Activated naive CD8-positive, alpha-beta T cell (primary cell): ENCODE data around the gene FAM181A.
A peak's percentile ranks its signal among the peaks of the same experiment; 100 is the strongest.

Experiments used
- H3K27ac Mint-ChIP-seq: one replicate; pipeline ENCODE4 v1.8.0; 2021; ENCODE audit warnings: mixed read lengths
- H3K27me3 Mint-ChIP-seq: one replicate; pipeline ENCODE4 v1.8.0; 2021; ENCODE audit warnings: mixed read lengths
- H3K36me3 Mint-ChIP-seq: one replicate; pipeline ENCODE4 v1.8.0; 2021; ENCODE audit warnings: mixed read lengths
- H3K4me1 Mint-ChIP-seq: one replicate; pipeline ENCODE4 v1.8.0; 2021; ENCODE audit warnings: low read depth, mixed read lengths
- H3K4me3 Mint-ChIP-seq: one replicate; pipeline ENCODE4 v1.8.0; 2021; ENCODE audit warnings: mild to moderate bottlenecking, mixed read lengths
- H3K9me3 Mint-ChIP-seq: one replicate; pipeline ENCODE4 v1.8.0; 2021; ENCODE audit warnings: low read depth, mixed read lengths

The FAM181A gene

DNA sequence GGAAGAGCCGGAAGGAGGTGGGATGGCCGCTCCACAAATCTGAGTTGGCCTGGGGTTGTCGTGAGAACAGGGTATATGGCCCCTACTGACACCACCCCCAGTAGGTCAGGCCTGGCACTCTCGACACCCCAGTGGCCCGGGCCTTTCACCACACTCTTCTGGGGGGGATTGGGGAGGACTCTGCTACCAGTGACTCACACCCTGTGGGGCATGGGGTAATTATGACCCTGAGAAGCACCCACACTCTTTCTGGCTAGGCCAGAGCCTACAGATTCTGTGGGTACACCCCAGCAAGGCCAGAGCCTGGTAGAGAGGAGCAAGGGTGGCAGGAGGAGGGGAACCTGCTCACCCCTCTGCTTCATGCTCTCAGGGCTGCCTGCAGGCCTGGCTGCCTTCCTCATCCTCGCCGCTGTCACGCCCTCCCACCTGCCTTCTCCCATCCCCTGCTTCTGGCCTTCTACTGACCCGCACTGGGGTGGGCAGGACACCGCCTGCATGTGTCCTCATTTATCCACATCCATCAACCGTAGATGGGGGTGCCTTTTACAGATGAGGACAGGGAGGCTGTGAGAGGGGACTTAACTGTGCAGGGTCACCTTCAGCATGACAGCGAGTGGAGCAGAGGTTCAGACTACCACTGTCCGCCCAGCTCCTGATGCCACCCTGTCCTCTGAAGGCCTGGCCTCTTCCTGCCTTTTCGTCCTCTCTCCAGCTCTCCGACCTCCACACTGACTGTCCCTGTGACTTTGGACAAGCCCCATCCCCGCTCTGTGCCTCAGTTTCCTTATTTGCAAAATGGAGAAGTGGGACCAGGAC is 30.8 kb downstream of the FAM181A start:
- Mint-ChIP-seq H3K27me3 (no peaks in the 10 kb centered on the region), H3K4me1 (peaks cover 84% of the 10 kb centered on the region), H3K36me3 (peaks cover 3% of the 10 kb centered on the region), H3K27ac (peak overlapping the region; percentile 100), H3K4me3 (peak overlapping the region; percentile 83), H3K9me3 (no peaks in the 10 kb centered on the region)

DNA sequence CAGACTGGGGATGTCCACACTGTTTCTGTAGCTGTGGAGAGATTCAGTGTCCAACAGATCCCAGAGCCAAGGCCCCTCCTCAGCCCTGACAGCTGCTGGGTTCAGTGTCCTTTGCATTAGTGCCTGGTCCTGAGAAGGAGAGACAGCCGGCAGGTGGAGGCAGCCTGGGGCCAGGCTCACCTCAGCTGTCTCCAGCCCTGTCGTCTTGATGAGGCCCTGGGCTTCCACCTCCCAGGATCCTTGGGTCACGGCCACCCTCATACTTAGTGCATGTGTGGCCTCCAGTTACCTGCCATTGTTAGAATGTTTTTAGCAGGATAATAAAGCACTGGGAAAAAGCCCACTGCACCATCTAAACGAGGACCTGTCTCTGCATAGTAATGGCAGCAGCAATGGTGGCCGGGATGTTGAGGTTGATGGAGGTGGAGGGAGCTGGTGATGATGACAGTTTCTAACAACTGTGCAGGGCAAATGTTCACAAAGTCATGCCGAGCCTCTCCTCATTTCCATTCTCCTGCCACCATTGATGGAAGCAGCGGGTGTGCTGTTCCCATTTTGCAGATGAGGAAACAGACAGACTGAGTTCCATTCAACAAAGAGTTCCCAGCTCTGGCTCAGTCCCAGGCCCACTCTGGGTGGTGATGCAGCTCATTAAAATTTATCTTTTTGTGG is 31.6 kb downstream of the FAM181A start:
- Mint-ChIP-seq H3K4me3 (peak overlapping the region; percentile 83), H3K27ac (peak overlapping the region; percentile 100), H3K27me3 (no peaks in the 10 kb centered on the region), H3K4me1 (peaks cover 90% of the 10 kb centered on the region), H3K36me3 (peaks cover 3% of the 10 kb centered on the region), H3K9me3 (no peaks in the 10 kb centered on the region)

DNA sequence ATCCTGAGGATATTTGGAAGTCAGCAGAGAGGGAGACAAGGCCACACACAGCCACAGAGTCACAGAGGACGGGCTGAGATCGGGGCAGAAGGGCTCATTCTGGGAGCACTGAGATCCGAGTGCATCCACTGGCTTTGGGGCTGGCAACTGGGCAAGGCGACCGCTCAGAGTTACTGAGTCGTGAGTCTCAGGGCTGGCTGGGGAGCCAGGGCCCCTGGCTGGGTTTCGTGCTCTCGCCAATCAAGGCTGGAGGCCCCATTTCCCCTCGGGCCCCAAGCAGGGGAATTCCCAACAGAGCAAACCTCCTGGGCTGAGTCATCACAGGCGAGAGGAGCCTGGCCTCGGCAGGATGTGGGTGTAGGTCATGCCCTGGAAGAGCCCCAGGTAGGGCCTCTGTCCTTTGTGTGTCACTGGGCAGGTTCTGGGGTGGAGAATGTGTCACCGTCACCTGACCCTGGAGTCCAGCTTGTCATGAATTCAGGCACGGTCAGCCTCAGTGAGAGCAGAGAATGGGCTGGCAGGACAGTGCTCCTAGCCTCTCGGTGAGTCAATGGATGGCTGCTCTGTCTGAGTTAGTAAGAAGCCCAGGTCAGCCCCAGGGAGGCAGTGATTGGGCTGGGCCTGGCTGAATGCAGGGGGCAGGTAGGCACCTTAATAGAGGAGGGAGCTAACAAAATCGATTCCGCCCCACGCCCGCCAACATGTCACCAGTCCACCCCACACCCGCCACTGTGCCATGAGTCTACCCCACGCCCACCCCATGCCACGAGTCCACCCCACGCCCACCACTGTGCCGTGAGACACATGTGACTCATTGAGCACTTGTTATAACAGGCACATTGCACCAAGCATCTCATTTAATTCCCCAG is 32.3 kb downstream of the FAM181A start:
- Mint-ChIP-seq H3K4me1 (peaks cover 93% of the 10 kb centered on the region), H3K4me3 (peak overlapping the region; percentile 83), H3K36me3 (peaks cover 3% of the 10 kb centered on the region), H3K27ac (peak overlapping the region; percentile 100), H3K9me3 (no peaks in the 10 kb centered on the region), H3K27me3 (no peaks in the 10 kb centered on the region)

DNA sequence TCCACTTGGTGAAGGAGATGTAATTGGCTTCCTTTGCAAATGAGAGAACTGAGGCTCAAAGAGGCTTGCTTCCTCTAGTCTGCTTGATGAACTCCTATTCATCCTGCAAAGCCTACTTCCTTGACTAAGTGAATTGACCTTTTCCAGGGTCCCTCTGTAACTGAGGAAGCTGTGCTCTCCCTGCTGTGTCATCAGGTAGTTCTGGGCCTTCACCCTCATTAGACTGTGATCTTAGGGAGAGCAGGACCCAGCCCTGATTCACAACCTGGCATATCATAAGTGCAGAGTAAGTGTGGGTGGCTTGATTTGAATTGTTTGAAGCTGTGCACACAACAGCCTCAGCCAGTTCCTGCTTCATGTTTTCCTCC is 32.9 kb downstream of the FAM181A start:
- Mint-ChIP-seq H3K27me3 (no peaks in the 10 kb centered on the region), H3K4me3 (peak overlapping the region; percentile 83), H3K4me1 (peaks cover 92% of the 10 kb centered on the region), H3K9me3 (peaks cover 5% of the 10 kb centered on the region), H3K27ac (peak overlapping the region; percentile 100), H3K36me3 (peaks cover 3% of the 10 kb centered on the region)

DNA sequence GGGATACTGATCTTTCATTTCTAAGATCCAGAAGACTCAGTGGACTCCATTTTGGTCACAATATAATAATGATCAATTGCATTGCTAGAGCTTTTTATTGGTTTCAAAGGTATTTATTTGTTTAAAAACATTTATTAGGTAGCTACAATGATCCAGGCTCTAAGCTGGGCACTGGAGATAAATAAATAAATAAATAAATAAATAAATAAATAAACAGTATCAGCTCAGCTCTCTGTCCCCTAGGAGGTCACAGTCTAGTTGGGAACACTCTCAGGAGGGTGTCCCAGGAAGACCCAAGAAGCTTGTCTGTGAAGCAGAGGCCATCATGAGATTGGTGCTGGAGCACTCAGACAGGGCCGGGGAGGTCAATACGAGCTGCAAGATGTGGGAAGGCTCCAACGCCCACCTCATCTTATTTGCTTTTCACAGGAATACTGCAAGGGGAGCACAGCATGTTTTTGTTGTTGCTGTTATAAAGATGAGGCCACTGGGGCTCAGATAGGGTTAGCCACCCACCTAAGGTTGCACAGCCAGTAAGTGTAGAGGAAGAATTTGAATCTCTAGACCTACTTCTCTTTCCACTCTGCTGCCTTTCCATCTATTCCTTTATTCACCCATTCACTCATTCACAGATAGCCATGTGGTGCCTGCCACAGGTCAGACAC is 33.8 kb downstream of the FAM181A start:
- Mint-ChIP-seq H3K4me1 (peaks cover 91% of the 10 kb centered on the region), H3K4me3 (peak overlapping the region; percentile 83), H3K27ac (peak overlapping the region; percentile 100), H3K9me3 (peaks cover 6% of the 10 kb centered on the region), H3K27me3 (no peaks in the 10 kb centered on the region), H3K36me3 (peaks cover 3% of the 10 kb centered on the region)

DNA sequence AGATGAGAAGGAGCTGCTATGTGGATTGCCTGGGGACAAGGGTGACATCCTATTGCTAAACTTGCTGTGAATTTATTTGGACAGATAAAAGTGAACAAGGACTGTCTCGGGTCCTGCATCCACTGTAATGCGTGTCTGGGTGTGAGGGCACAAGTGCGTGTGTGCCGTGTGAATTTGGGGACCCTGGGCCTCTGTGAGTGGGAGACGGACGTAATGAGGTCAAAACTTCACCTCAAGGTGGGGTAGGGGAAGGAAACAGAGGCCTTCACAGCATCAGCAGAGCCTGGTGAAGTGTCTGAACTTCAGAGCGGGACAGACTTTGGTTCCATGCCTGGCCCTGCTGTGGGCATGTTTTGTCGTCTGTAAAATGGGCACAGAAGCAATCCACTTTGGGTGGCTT is 34.5 kb downstream of the FAM181A start:
- peak overlapping the region; percentile 96 for H3K27ac Mint-ChIP-seq
- peaks cover 6% of the 10 kb centered on the region for H3K9me3 Mint-ChIP-seq
- no peaks in the 10 kb centered on the region for H3K27me3 Mint-ChIP-seq
- H3K4me1 Mint-ChIP-seq: peaks cover 91% of the 10 kb centered on the region
- H3K36me3 Mint-ChIP-seq: peaks cover 3% of the 10 kb centered on the region
- H3K4me3 Mint-ChIP-seq: peak overlapping the region; percentile 63

DNA sequence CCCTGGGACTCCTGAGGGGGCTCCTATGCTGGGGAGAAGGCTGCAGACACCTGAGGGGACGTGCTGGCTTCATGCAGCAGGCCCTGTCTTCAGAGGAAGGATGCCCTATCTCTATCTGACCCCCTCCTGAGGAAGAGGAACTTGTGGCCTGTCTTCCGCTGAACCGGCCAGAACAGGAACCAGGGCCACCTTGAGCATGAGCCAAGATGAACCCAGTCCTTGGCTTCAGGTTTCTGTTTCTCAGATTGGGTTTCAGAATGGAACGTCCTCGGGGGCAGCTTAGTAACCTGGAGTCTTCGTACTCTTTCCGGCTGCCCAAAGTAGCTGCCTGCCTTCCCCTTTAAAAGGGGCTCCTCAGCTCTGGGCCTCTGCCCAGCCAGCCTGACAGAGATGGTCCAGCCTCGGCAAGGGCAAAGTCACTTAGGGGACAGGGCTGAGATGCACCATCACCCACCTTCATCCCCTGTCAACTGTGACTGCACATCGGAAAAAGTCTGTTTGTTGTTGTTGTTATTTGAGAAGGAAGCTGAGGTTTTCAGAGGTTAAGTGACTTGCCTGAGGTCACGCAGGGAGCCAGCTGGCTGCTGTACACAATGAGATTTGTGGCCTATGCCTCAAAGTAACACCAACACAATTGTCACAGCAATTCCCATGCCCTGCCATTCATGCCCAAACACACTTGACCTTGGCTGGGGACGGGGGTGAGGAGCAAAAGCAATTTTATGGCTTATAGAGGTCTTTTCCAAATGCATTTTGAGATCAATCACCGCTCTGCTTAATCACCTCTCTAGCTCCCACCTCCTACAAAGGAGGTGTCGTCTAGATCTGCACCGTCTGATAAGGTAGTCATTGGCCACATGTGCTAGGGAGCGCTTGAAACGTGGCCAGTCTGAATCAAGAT is 35.8 kb downstream of the FAM181A start:
- Mint-ChIP-seq H3K36me3 (peaks cover 3% of the 10 kb centered on the region), H3K4me1 (peaks cover 78% of the 10 kb centered on the region), H3K9me3 (peaks cover 6% of the 10 kb centered on the region), H3K27me3 (no peaks in the 10 kb centered on the region), H3K27ac (peak overlapping the region; percentile 95), H3K4me3 (peak overlapping the region; percentile 70)

DNA sequence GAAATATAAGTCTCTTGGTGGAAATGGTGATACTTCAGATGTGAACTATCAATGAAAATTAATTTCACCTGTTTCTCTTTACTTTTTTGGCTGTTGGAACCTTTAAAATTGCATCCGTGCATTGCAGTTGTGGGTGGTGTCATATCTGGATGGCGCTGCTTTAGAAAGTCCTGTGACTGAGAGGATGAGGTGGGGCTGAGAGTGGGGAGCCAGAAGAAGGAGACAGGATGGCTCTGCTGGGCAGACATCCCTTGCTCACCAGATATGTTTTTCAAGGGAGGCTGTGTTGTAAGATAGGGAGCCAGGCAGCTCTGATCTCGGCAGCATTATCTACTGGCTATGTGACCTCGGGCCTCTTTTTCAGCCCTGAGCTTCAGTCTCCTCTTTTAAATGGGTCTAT is 36.5 kb downstream of the FAM181A start:
- H3K27ac Mint-ChIP-seq: peak overlapping the region; percentile 95
- no peaks in the 10 kb centered on the region for H3K27me3 Mint-ChIP-seq
- H3K36me3 Mint-ChIP-seq: peaks cover 3% of the 10 kb centered on the region
- H3K4me3 Mint-ChIP-seq: peak overlapping the region; percentile 70
- H3K4me1 Mint-ChIP-seq: peaks cover 71% of the 10 kb centered on the region
- peaks cover 6% of the 10 kb centered on the region for H3K9me3 Mint-ChIP-seq

DNA sequence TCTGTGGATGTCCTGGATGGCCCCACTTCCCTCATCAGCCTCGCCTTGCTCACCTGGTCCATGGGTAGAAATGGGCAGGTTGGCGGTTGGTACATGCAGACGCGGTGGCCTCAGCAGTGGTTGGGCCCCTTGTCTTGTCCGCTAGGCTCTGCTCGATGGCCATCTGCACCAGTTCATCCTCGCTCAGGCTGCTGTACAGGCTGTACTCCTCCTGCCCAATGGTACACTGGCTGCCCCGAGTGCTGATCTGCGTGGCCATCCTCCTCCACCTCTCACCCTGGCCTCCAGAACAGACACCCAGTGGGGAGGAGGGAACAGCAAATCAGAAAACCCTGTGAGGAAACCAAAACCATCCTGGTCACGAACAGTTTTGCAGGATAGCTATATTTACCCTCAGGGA is 37.1 kb downstream of the FAM181A start:
- H3K4me1 Mint-ChIP-seq: peaks cover 69% of the 10 kb centered on the region
- no peaks in the 10 kb centered on the region for H3K36me3 Mint-ChIP-seq
- H3K27ac Mint-ChIP-seq: peak overlapping the region; percentile 95
- peaks cover 6% of the 10 kb centered on the region for H3K9me3 Mint-ChIP-seq
- H3K27me3 Mint-ChIP-seq: no peaks in the 10 kb centered on the region
- no peak overlapping the region for H3K4me3 Mint-ChIP-seq

DNA sequence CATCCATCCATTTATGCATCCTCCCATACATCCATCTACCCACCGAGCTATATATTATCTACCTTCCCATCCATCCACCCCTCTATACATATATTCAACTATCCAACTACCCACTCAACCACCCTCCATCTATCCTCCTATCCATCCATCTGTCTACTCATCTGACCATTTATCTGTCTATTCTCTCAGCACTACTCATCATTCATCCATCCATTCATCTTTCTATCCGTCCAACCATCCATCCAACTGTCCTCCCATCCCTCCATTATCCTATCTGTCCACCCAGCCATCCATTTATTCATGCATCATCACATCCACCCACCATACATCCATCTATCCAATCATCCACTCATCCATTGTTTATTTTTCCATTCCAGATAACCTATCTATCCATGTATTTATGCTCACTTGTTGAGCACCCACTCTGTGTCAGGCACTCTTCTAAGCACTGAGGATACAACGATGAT is 37.7 kb downstream of the FAM181A start:
- Mint-ChIP-seq H3K27ac (peak overlapping the region; percentile 74), H3K9me3 (peaks cover 6% of the 10 kb centered on the region), H3K4me3 (no peak overlapping the region), H3K36me3 (no peaks in the 10 kb centered on the region), H3K4me1 (peaks cover 63% of the 10 kb centered on the region), H3K27me3 (no peaks in the 10 kb centered on the region)

DNA sequence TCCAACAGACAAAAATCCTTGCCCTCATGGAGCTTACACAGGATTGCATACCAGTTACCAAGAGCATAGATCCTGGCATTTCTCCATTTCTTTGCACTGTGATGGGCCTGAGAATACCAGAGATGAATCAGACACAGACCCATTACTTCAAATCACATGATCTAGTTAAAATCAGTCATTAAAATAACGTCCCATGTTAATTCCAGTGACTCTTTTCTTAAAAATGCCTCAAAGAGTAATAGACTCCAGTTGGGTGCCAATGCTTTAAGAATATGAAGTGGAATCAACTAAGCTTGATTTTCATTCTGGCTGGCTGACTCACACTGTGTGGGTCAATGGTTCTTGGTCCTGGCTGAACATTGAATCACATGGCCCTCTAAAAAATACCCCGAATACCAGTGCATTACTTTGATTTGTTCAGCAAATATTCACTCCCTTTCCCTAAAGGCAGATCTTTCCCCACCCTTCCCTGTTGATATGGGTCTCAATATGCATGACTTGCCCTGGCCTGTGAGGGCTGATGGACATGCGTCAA is 38.2 kb downstream of the FAM181A start:
- Mint-ChIP-seq H3K4me3 (no peak overlapping the region), H3K27ac (peak overlapping the region; percentile 74), H3K9me3 (peaks cover 6% of the 10 kb centered on the region), H3K36me3 (no peaks in the 10 kb centered on the region), H3K4me1 (peaks cover 63% of the 10 kb centered on the region), H3K27me3 (no peaks in the 10 kb centered on the region)

DNA sequence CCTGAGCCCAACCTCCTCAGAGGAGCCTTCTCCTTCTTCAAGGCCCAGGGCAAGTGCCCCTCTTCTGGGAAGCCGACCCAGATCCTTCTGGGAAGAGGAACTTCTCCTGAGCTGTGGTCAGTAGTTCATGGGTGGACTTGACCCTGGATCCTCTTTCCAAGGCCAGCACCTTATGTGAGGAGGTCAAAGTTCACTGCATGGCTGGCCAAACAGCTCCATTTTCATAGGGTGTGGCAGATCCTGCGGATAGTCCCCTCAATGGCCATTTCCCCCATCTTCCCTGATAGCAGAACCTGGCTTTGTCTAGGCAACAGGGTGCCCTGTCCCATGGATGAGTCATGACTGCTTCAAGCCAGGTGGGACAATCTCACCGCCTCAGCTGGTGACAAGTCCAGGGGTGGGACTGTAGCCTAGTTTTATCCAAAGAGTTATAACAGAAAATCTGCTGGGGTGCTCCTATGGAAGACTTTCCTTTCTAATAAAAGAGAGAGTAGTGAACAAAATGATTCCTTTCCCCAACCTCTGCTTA is 38.9 kb downstream of the FAM181A start:
- Mint-ChIP-seq H3K4me1 (peaks cover 65% of the 10 kb centered on the region), H3K36me3 (no peaks in the 10 kb centered on the region), H3K27me3 (no peaks in the 10 kb centered on the region), H3K27ac (peak overlapping the region; percentile 16), H3K4me3 (no peak overlapping the region), H3K9me3 (peaks cover 6% of the 10 kb centered on the region)

DNA sequence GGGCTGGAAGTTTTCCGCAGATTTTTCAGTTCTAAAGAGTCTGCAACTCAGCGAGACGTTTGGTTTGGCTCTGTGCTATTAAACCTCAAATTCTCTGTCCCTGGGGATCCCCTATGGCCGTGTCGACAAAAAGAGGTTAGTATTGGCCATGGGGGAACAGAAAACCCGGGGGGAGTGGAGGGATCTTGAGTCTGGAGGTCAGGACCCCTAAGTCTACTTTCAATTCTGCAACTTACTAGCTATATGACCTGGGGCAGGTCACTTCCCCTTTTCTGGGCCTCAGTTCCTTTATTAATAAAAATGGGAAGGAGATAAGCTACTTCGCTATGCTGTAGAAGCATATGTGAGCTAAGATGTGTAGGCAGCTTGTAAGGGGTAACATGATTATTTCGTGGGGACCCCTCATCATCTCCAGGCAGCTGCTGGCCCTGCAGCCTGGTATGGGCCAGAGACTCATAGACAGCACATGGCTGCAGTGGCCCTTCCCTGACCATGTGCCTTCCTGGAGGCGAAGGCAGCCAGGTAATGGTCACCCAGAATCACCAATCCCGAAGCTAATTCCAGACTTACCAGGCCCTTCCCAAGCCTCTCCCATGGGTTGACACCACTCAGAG is 40.6 kb downstream of the FAM181A start:
- Mint-ChIP-seq H3K9me3 (peaks cover 6% of the 10 kb centered on the region), H3K27ac (peak overlapping the region; percentile 22), H3K36me3 (no peaks in the 10 kb centered on the region), H3K27me3 (no peaks in the 10 kb centered on the region), H3K4me1 (peaks cover 63% of the 10 kb centered on the region), H3K4me3 (no peak overlapping the region)
